Measurements from ENCODE around the gene CANX. TPM values are rescaled to one million over a fixed set of nuclear protein-coding genes. Genes with fewer than 3 reads are reported as not detected.

The CANX gene, protein sequence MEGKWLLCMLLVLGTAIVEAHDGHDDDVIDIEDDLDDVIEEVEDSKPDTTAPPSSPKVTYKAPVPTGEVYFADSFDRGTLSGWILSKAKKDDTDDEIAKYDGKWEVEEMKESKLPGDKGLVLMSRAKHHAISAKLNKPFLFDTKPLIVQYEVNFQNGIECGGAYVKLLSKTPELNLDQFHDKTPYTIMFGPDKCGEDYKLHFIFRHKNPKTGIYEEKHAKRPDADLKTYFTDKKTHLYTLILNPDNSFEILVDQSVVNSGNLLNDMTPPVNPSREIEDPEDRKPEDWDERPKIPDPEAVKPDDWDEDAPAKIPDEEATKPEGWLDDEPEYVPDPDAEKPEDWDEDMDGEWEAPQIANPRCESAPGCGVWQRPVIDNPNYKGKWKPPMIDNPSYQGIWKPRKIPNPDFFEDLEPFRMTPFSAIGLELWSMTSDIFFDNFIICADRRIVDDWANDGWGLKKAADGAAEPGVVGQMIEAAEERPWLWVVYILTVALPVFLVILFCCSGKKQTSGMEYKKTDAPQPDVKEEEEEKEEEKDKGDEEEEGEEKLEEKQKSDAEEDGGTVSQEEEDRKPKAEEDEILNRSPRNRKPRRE
- 650 TPM for total RNA-seq

GRCh38 chr5:179698935-179699615, at the start of gene CANX:
Gene CANX, plus strand, starts transcription at chr5:179698967. Its CDS starts 6,715 bp downstream, at chr5:179705682.

DNA sequence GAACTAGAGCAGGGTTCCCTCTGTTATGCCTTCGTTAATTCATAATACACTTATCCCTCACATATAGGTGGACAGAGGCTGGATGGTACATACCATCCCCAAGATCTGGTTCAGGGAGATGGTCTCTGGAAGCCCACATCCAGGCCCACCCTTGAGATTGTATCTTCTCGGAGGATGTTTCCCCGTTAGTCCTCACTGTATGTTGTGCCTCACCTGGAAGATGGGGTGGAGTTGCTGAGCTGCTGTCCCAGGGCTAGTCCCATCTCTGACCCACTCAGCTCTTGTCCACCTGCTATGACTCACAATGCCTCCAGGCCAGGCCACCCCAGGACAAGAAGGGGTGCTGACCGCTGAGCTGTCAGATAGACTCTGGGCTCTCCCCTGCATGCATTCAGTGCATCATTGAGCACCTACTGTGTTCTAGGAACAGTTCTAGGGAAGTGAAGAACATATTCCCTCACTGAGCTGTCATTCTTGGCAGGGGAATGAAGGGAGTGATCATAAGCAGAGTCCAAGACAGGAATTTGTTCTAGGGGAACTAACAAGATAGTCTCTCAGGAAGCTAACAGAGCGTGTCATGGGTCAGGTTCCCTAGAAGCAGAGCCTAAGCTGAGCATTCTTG, 17.9 kb upstream of the CANX start, which contains the start of gene CBY3:
CBY3 (minus strand) TSS at position 255 of the 622 bp plus-strand sequence; CDS start at position 139, 116 bp downstream.

GRCh38 chr5:179732412-179732917, 33.7 kb downstream of the CANX start, which contains the start of gene MAML1:
Gene MAML1, plus strand, starts transcription at chr5:179732822. Its CDS starts 291 bp downstream, at chr5:179733113.

Other genes starting within 250 kb of the CANX start
- 42.9 TPM for gene RUFY1, start 148.4 kb upstream of the CANX start, total RNA-seq
- gene HNRNPH1, start 75.3 kb upstream of the CANX start, total RNA-seq, result 1,422 TPM
- gene CBY3, start 17.9 kb upstream of the CANX start, total RNA-seq, result 0.58 TPM
- gene MAML1, start 33.9 kb downstream of the CANX start, total RNA-seq, result 30.2 TPM
- 1.5 TPM for gene LTC4S, start 95.0 kb downstream of the CANX start, total RNA-seq
- 119 TPM for gene MGAT4B, start 107.9 kb downstream of the CANX start, total RNA-seq
- 645 TPM for gene SQSTM1, start 121.9 kb downstream of the CANX start, total RNA-seq
- gene MRNIP, start 159.8 kb downstream of the CANX start, total RNA-seq, result 35.3 TPM
- 100 TPM for gene TBC1D9B, start 208.9 kb downstream of the CANX start, total RNA-seq

Measured in metanephros (tissue), 1 donor.